T1000 (cell line): Measurements from ENCODE around the gene NR2F2.

Source experiments
- DNase-seq: peaks from one replicate; lab custom pipeline; 2025; ENCODE audit warnings: mixed read lengths; lab: John Stamatoyannopoulos, UW

Gene NR2F2

GRCh38 chr15:96330450-96331143 is at the start of gene NR2F2:
TSS of gene NR2F2 (plus strand) at chr15:96330700. CDS start at chr15:96332106, 1,406 bp downstream.
- peak; percentile 84 for DNase-seq

- DNase-seq, result peak; percentile 29
Observed at GRCh38 chr15:96285305-96285704, 45.2 kb upstream of the NR2F2 start.

GRCh38 chr15:96285729-96286254 is 44.7 kb upstream of the NR2F2 start:
- no peak for DNase-seq

GRCh38 chr15:96290679-96291078 is 39.8 kb upstream of the NR2F2 start:
- DNase-seq, result no peak

- DNase-seq, result no peak
Observed at GRCh38 chr15:96292635-96293034, 37.9 kb upstream of the NR2F2 start.

GRCh38 chr15:96293441-96293840 is 37.1 kb upstream of the NR2F2 start:
- DNase-seq, result no peak

- no peak for DNase-seq
Observed at GRCh38 chr15:96294766-96295165, 35.7 kb upstream of the NR2F2 start.

GRCh38 chr15:96296264-96296663 is 34.2 kb upstream of the NR2F2 start:
- peak; percentile 1 for DNase-seq

- DNase-seq, result no peak
Observed at GRCh38 chr15:96297783-96298182, 32.7 kb upstream of the NR2F2 start.

GRCh38 chr15:96298217-96298616 is 32.3 kb upstream of the NR2F2 start:
- DNase-seq, result no peak

GRCh38 chr15:96300836-96301235 is 29.7 kb upstream of the NR2F2 start:
- no peak for DNase-seq

GRCh38 chr15:96303503-96304056 is 26.9 kb upstream of the NR2F2 start:
- no peak for DNase-seq

GRCh38 chr15:96304839-96305238 is 25.7 kb upstream of the NR2F2 start:
- no peak for DNase-seq

- no peak for DNase-seq
Observed at GRCh38 chr15:96306321-96306720, 24.2 kb upstream of the NR2F2 start.

GRCh38 chr15:96307856-96308394 is 22.6 kb upstream of the NR2F2 start:
- no peak for DNase-seq

GRCh38 chr15:96309143-96309660 is 21.3 kb upstream of the NR2F2 start:
- DNase-seq, result no peak

GRCh38 chr15:96311256-96311955 is 19.1 kb upstream of the NR2F2 start:
- DNase-seq, result no peak

GRCh38 chr15:96311956-96312294 is 18.6 kb upstream of the NR2F2 start:
- DNase-seq, result no peak

GRCh38 chr15:96312641-96313335 is 17.7 kb upstream of the NR2F2 start:
- DNase-seq, result no peak

GRCh38 chr15:96314518-96314917 is 16.0 kb upstream of the NR2F2 start:
- DNase-seq, result no peak

- no peak for DNase-seq
Observed at GRCh38 chr15:96314963-96315362, 15.5 kb upstream of the NR2F2 start.
